NCI-H1092 (cell line): Measurements from ENCODE around the gene SUMO4.
"Not testable (repeated sequence)": the region's sequence is repeated elsewhere in the genome, so short reads cannot be mapped to it uniquely, and the experiment has no call there.

Source experiments
- DNase-seq: peaks from one replicate; lab custom pipeline; 2025; lab: John Stamatoyannopoulos, UW

Gene SUMO4

GRCh38 chr6:149431905-149432775, 32.1 kb downstream of the SUMO4 start:
- DNase-seq = peak; percentile 75

- no peak for DNase-seq
Observed at GRCh38 chr6:149433405-149433804, 33.3 kb downstream of the SUMO4 start.

GRCh38 chr6:149433881-149434280, 33.8 kb downstream of the SUMO4 start:
- no peak for DNase-seq

- DNase-seq = no peak
Observed at GRCh38 chr6:149435919-149436586, 36.0 kb downstream of the SUMO4 start.

- DNase-seq = no peak
Observed at GRCh38 chr6:149436647-149437046, 36.6 kb downstream of the SUMO4 start.

- DNase-seq = no peak
Observed at GRCh38 chr6:149437212-149437611, 37.1 kb downstream of the SUMO4 start.

- DNase-seq = no peak
Observed at GRCh38 chr6:149438855-149439254, 38.8 kb downstream of the SUMO4 start.

- DNase-seq = no peak
Observed at GRCh38 chr6:149439626-149440025, 39.6 kb downstream of the SUMO4 start.

GRCh38 chr6:149440735-149441671, 40.9 kb downstream of the SUMO4 start:
- no peak for DNase-seq

- no peak for DNase-seq
Observed at GRCh38 chr6:149441740-149442139, 41.7 kb downstream of the SUMO4 start.

- no peak for DNase-seq
Observed at GRCh38 chr6:149443411-149444181, 43.5 kb downstream of the SUMO4 start.

- DNase-seq = not testable (repeated sequence)
Observed at GRCh38 chr6:149444360-149445094, 44.5 kb downstream of the SUMO4 start.

- no peak for DNase-seq
Observed at GRCh38 chr6:149445095-149445466, 45.0 kb downstream of the SUMO4 start.

GRCh38 chr6:149445573-149445972, 45.5 kb downstream of the SUMO4 start:
- DNase-seq = no peak

- DNase-seq = no peak
Observed at GRCh38 chr6:149446791-149447376, 46.8 kb downstream of the SUMO4 start.

GRCh38 chr6:149448821-149449453, 48.9 kb downstream of the SUMO4 start:
- no peak for DNase-seq

- no peak for DNase-seq
Observed at GRCh38 chr6:149449831-149450678, 50.0 kb downstream of the SUMO4 start.
